GM19240 (cell line): Measurements from ENCODE around the gene PCNX2.

Source experiments
- DNase-seq: peaks from one replicate; pipeline ENCODE4 v3.0.0; 2011; ENCODE audit warnings: low spot score; ENCODE audit not compliant: insufficient read length

Gene PCNX2

DNA sequence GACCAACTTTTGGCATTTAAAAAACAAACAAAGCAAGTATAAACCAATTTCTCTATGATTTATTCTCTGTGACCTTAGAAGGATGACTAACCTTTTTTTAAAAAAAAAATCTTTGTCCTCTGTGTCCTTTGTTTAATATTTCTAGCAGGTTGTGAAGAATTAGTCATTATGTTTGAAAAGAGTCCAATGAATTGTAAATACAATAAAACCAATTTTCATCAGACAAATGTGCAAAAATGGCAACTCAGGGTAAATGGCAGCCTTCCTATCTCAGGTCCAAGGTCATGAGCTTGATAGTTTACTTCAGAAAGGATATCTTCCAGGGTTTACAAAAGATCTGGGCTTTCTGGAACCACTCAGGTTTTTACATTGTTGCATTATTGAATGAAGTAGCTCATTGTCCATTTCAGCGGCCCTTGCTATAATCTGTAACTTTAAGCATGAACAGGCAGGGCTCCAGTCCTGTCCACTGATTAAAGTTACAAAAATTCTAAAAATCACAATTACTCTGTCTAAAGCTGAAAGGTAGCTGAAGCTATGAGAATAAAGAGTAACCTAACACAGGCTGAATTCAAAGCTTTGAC is 20.3 kb upstream of the PCNX2 start:
- no peak for DNase-seq

DNA sequence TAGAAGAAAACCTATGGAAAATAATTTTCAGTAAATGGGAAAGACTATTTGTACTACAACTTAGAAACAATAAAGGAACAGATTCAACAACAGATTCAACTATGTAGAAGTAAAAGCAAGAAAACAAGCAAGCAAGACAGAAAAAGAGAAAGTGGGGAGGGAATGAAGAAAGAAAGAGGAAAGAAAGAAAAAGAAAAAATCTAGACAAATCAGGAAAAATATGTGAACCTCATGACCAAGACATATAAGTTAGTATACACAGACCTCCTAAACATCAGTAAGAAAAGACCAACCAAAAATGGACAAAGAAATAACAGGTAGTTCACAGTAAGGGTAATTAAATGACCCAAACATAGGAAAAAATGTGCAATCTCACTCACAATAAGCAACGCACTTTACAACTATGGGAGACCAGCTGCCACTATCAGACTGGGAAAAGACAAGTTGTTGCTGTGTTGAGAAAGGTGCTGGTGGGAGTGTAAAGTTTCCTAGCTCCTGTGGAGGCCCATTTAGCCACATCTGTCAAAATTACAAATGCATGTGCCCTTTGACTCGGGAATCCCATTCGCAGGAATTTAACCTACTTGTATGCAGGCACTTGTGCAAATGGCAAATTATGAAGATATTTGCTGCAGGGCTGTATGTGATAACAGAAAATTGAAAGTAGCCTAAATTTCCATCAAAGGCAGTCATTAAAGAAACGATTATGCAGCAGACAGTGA is 18.1 kb upstream of the PCNX2 start:
- DNase-seq: no peak

DNA sequence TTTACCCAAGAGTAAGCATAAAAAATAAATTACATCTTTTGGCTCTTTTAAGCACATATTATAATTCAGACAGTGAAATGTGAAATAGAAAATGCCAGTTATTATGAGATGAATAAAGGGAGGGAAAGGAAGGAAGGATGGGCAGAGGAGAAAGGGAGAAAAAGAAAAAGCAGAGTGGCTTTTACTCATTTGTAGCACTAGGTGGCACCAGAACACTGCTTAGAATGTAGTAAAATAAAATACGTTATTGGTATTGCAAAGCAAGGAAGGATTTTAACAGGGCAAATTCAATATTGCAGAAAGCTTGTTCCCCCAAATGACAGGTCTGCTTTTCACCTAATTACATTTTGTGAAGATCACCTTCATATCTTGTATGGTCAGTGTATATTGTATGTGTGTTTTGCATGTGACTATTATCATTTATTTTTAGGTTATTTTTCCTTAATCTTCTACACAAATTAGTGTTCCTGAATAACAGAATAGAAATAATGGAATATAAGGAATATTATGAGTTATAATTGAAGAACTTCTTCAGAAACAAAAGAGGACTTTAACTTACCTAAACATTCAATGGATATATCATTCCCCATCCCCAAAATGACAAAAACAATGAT is 9.1 kb upstream of the PCNX2 start:
- DNase-seq: no peak

GRCh38 chr1:233300326-233300725 is 4.8 kb upstream of the PCNX2 start:
- no peak for DNase-seq

GRCh38 chr1:233299450-233299849 is 3.9 kb upstream of the PCNX2 start:
- DNase-seq: no peak

- no peak for DNase-seq
These were observed 424 bp upstream of the PCNX2 start for GRCh38 chr1:233295975-233296322.

DNA sequence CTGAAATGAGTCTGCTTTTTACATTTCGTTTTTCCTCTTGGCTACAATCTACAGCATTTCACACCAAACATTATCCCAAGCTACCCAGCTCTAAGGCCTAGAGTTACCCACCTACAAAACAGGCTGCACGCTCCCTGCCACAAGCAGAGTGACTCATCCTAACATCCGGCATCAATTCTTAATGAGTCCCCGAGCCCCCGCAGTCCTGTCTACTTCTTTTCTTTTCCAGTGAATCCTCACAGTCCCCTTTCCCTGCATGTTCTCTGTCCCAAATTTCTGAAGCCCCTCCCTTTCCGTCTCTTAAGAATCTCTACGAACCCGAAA is 650 bp downstream of the PCNX2 start:
- no peak for DNase-seq

DNA sequence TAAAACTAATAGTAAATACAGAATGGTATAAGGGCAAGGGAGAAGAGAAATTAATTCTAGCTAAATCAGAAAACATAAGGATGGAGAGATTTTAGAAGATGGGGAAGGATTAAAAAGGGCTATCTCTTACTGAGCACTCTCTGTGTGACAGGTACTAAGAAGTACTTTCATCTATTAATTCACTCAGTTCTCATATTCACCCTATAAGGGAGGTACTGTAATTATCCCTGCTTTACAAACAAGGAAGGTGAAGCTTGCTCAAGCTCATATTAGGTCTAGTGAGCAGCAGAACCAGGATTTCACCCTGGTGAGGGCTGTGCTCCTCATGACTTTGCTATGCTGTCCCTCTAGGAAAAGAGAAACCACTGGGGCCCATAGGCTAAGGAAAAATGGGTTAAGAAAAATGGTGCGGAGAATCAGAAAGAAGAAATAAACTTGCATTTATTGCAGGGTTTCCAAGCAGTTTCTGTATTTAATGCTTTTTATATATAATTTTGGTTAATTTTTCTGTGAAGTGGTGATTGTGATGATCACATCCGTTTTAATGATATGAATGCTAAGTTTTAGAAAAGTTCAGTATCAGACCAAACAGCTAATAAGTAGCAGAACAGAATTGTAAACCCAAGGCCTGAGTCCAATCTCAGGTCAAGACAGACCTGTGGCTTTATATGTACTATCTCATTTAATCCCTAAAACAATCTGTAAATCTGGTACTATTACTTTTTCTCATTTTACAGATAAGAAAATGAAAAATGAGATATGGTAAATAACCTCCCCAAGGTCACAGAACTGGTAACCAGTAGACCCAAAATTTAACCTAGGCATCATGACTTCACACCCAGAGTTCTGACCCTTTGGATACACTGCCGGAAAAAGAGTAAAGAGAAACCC is 1.7 kb downstream of the PCNX2 start:
- no peak for DNase-seq

- no peak for DNase-seq
These were observed 5.0 kb downstream of the PCNX2 start for GRCh38 chr1:233290396-233291034.

GRCh38 chr1:233289676-233290075 is 5.8 kb downstream of the PCNX2 start:
- no peak for DNase-seq

GRCh38 chr1:233282582-233282886 is 13.0 kb downstream of the PCNX2 start:
- no peak for DNase-seq

GRCh38 chr1:233281711-233282581 is 13.6 kb downstream of the PCNX2 start:
- DNase-seq: peak; percentile 50

DNA sequence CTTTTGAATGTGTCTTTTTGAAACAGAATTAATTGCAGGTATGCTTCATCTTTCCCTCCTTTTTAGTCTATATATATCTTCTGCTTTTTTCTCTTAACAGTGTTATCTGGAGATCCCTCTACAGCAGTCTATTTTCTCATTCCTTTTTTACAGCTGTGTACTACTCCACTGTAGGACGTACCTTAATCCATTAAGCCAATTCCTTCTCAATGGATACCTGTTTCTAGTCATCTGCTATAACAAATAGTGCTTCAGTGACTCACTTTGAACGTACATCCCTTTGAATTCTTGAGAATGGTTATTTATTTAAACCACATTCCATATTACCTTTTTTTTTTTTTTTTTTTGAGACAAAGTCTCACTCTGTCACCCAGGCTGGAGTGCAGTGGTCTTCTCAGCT is 15.6 kb downstream of the PCNX2 start:
- no peak for DNase-seq

GRCh38 chr1:233278631-233279030 is 16.9 kb downstream of the PCNX2 start:
- DNase-seq: no peak

DNA sequence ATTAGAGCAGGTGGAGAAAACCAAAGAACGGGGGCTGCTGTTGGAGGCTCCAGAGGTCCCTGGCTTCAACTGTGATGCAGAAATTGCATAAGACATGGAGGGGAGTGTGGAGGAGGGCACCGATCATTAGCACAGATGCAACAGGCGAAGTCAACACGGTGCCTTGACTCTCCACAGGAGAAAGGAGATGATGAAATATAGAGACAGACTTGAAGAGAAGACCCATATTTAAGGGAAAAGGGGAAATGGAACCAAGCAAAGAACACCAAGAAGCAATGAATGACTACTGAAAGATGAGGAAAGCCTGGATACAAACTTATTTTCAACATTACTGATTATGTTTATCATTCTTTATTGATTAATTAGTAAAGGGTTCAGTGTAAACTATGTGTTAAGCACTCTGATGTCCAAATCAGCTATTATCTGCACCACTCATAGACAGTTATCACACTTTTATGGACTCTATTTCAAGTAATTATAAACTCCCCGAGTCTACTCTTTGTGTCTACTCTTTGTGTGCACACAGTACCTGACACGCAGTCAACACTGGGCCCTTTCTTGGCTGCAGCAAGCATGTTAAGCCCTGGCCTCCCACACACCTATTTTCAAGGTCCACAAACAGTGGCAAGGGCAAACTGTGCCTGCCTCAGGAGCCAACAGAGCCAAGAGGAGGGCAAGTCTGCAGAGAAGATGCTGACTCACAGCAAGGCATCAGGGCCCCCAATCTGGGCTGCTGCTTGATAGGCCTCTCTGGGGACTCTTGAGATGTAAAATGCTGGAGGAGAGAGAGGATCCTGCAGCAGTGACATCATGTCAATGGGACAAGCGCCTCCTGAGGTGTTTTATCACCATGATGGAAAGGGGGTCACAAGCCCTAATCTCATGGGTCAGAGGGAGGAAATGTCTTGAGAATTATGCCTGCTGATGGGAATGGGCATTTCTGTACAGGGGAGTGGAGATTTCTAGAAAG is 17.6 kb downstream of the PCNX2 start:
- no peak for DNase-seq

GRCh38 chr1:233269656-233270055 is 25.9 kb downstream of the PCNX2 start:
- DNase-seq: no peak

DNA sequence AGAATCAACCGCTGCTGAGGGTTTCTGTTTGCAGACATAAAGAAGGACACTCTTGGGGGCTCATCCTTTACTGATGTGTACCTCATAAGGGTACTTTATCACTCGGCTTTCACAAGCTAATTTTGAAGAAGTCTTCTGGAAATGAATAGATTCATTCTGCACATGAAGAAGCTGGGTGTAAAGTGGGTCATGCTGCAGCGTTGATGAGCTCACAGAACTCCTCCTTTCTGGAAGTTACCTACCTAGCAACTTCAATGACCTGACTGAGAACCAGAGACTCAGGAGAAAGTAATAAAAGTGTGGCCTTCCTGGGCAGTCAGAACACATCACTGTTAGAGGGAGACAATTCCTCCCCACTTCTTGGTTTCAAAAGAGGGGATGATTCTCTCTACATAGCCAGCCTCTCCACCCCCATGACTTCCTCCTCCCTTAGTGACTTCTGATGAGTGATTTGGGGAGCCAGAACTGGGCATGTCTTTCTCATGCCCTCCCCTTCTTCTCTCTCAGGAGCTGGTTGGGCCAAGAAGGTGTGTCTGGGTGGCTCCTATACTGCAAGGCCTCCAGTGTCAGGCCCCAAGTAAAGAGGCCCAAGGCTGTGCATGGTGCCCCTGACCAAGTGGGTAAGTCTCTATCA is 27.0 kb downstream of the PCNX2 start:
- no peak for DNase-seq

- DNase-seq: no peak
These were observed 33.8 kb downstream of the PCNX2 start for GRCh38 chr1:233261695-233262094.

DNA sequence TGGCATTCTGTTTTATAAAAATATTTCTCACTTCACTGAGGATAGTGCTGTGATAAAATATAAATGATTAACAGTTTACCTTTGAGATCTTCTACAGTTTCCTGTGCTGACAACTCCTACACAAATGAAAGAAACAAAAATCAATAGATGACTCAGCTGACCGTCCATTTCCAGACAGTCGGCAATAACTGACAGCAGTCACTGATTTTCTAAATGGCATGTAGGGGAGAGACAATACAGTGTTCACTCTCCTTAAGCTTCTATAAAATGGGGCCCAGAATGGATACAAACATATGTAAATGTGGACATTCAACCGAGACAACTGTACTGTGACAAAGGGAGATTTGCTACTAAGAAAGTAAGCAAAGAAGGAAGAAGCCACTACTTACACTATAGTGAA is 34.3 kb downstream of the PCNX2 start:
- no peak for DNase-seq
